GM21447 (cell line): ENCODE data around the gene GANAB.
"Not testable (repeated sequence)": the region's sequence is repeated elsewhere in the genome, so short reads cannot be mapped to it uniquely, and the experiment has no call there.

Experiments
- ATAC-seq: cut with Tn5 transposase; IDR thresholded peaks from one replicate; pipeline ENCODE4 v1.9.1; 2021; ENCODE audit not compliant: unreplicated experiment

GANAB gene

GRCh38 chr11:62669420-62670161, 23.2 kb upstream of the GANAB start:
- no peak for ATAC-seq

- no peak for ATAC-seq
Measured at GRCh38 chr11:62667460-62667859, 21.0 kb upstream of the GANAB start.

GRCh38 chr11:62666259-62666926, 20.0 kb upstream of the GANAB start:
- ATAC-seq: no peak

- ATAC-seq: peak; percentile 22
Measured at GRCh38 chr11:62665599-62666258, 19.3 kb upstream of the GANAB start.

- ATAC-seq: peak; percentile 80
Measured at GRCh38 chr11:62665075-62665598, 18.7 kb upstream of the GANAB start, which contains the start of the genes C11orf98 and CSKMT. TSS of gene C11orf98 (minus strand) at chr11:62665210. CDS start at chr11:62665169, 41 bp downstream. TSS of gene CSKMT (plus strand) at chr11:62665312. CDS start at chr11:62665880, 568 bp downstream.

GRCh38 chr11:62664405-62665074, 18.1 kb upstream of the GANAB start:
- peak; percentile 28 for ATAC-seq

- no peak for ATAC-seq
Measured at GRCh38 chr11:62656796-62657429, 10.5 kb upstream of the GANAB start.

GRCh38 chr11:62654297-62654696, 7.9 kb upstream of the GANAB start:
- ATAC-seq: no peak

- peak; percentile 11 for ATAC-seq
Measured at GRCh38 chr11:62652161-62653006, 6.0 kb upstream of the GANAB start.

GRCh38 chr11:62650283-62650682, 3.9 kb upstream of the GANAB start:
- not testable (repeated sequence) for ATAC-seq

GRCh38 chr11:62649486-62649885, 3.1 kb upstream of the GANAB start:
- no peak for ATAC-seq

GRCh38 chr11:62648967-62649364, 2.6 kb upstream of the GANAB start:
- ATAC-seq: no peak

GRCh38 chr11:62648185-62648966, 2.0 kb upstream of the GANAB start:
- ATAC-seq: no peak

- ATAC-seq: no peak
Measured at GRCh38 chr11:62647609-62648005, 1.2 kb upstream of the GANAB start.

GRCh38 chr11:62646825-62647608, 604 bp upstream of the GANAB start:
- ATAC-seq: peak; percentile 4

- no peak for ATAC-seq
Measured at GRCh38 chr11:62645671-62645945, 805 bp downstream of the GANAB start.

GRCh38 chr11:62644220-62644619, 2.2 kb downstream of the GANAB start:
- no peak for ATAC-seq

- no peak for ATAC-seq
Measured at GRCh38 chr11:62632492-62632891, 13.9 kb downstream of the GANAB start.
